ENCODE data around the gene SLX9.
"Not testable (repeated sequence)": the region's sequence is repeated elsewhere in the genome, so short reads cannot be mapped to it uniquely, and the experiment has no call there.

SLX9 gene

DNA sequence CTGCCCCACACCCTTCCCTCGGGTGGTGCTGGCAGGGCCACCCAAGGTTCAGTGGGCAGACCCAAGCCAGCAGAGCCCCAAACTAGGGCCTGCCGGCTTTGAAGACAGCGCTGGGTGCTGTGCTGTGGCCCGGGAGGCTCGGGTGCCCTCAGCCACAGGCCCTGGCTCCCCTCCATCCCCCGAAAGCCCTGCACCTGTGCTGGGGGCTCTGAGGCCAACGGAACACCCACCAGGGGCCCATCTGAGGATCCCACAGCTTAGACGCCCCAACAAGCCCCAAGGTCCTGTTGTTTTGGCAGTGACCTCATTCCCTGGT, 27.7 kb upstream of the SLX9 start:
- ChIA-PET CTCF (no interaction called here), POLR2A (no interaction called here)
- no peak for DNase-seq (ENCODE audit: extremely low spot score)
- TF ChIP-seq L3MBTL2 (conservative IDR thresholded peaks at IDR 0.05) = no peak
- no peak for TF ChIP-seq FOXA1 (IDR thresholded peaks at IDR 0.05)

DNA sequence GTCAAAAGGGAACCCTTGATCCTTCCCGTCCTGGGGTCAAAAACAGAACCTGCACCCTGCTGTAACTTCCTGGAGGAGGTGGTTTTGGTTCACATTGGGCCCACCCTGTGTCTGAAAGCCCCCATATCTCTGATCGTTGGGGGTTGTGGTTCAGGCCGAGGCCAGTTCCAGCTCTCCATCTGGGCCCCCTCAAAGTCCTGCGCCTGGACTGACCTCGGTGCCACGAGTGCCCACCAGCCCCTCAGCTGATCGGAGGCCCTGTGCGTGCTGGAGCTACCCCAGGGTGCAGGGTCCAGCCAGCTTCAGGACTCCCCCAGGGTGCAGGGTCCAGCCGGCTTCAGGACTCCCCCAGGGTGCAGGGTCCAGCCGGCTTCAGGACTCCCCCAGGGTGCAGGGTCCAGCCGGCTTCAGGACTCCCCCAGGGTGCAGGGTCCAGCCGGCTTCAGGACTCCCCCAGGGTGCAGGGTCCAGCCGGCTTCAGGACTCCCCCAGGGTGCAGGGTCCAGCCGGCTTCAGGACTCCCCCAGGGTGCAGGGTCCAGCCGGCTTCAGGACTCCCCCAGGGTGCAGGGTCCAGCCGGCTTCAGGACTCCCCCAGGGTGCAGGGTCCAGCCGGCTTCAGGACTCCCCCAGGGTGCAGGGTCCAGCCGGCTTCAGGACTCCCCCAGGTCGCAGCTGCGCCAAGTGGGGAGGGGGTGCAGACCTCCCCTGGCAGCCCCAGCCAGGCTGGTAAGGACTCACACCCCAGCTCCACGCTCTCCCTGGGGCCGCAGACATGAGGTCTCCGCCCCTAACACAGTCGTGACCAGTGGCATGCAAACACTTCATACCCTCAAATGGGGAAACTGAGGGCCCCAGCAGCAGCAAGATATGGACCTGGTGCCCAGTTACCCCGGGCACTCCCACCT, 27.1 kb upstream of the SLX9 start:
- DNase-seq (ENCODE audit: extremely low spot score); CTCF ChIA-PET; POLR2A ChIA-PET: not testable (repeated sequence)

DNA sequence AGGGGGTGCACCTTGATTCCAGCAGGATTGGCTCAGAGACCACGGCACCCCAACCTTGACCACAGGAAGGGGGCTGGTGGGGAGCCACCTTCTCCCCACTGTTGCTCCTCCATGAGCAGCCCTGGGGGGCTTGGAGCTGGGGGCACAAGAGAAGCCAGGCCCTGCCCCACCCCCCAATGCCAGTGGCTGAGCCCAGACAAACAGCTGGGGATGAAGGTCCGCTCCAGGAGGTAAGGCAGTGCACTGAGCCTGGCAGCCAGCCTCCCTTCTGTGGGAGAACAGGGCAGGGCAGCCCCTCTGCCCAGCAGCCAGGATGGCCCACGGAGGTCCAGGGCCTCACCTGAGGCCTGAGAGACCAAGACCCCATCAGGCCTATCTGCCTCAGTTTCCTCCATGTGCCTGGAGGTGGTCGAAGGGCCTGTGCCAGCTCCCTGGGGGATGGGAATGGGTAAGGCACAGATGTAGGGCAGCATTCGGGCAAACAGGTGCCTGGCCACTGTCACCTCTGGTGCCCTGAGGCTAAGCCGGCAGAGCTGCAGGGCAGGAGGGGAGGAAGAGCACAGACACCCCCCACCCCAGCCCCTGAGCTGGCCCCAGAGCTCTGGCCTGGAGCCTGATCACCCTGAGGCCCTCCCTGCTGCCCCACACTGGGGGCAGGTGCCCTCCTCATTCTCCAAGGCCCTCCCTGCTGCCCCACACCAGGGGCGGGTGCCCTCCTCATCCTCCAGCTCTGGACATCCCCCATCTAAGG, 26.2 kb upstream of the SLX9 start:
- POLR2A ChIA-PET = no interaction called here
- TF ChIP-seq FOXK2 (IDR thresholded peaks at IDR 0.05) = no peak
- TF ChIP-seq FOXM1 (IDR thresholded peaks at IDR 0.05; ENCODE audit: borderline replicate concordance) = no peak
- TF ChIP-seq ZNF384 (IDR thresholded peaks at IDR 0.05) = no peak
- no peak for TF ChIP-seq SUZ12 (IDR thresholded peaks at IDR 0.05)
- TF ChIP-seq LEF1 (IDR thresholded peaks at IDR 0.05; ENCODE audit: borderline replicate concordance) = no peak
- TF ChIP-seq ARNT (IDR thresholded peaks at IDR 0.05) = no peak
- TF ChIP-seq, protein P1, sequence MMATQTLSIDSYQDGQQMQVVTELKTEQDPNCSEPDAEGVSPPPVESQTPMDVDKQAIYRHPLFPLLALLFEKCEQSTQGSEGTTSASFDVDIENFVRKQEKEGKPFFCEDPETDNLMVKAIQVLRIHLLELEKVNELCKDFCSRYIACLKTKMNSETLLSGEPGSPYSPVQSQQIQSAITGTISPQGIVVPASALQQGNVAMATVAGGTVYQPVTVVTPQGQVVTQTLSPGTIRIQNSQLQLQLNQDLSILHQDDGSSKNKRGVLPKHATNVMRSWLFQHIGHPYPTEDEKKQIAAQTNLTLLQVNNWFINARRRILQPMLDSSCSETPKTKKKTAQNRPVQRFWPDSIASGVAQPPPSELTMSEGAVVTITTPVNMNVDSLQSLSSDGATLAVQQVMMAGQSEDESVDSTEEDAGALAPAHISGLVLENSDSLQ (IDR thresholded peaks at IDR 0.05) = no peak
- CTCF ChIA-PET = no interaction called here
- no peak for DNase-seq (ENCODE audit: extremely low spot score)

DNA sequence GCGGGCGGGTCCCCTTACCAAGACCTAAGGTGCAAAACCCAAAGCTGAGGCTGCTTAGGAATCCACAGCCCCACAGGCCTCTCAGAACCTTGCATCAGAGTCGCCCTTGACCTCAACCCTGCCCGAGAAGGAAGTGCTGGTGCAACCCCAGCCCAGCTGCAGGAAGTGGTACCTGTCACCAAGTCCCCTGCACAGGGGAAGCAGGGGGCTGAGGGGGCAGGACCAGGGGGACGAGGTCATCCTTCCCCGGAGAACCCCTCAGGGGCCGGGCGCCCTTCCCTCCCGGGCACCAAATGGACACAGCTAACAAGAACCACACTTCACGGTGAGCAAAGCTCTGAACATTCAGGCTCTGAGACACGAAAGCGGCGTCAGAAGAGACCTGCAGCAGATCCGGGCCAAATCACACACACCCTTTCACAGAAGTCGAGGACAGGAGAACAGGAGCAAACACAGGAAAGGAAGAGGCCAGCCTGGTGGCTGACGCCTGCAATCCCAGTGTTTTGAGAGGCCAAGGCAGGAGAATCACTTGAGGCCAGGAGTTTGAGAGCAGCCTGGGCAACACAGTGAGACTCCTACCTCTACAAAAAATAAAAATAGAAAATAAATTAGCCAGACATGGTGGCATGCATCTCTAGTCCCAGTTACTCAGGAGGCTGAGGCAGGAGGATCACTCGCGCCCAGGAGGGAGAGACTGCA, 25.5 kb upstream of the SLX9 start:
- TF ChIP-seq ARNT (IDR thresholded peaks at IDR 0.05) (no peak), ZNF384 (IDR thresholded peaks at IDR 0.05) (no peak), SUZ12 (IDR thresholded peaks at IDR 0.05) (no peak), ELF4 (IDR thresholded peaks at IDR 0.05) (no peak), TARDBP (IDR thresholded peaks at IDR 0.05) (no peak), LEF1 (IDR thresholded peaks at IDR 0.05; ENCODE audit: borderline replicate concordance) (no peak), BHLHE40 (IDR thresholded peaks at IDR 0.05; ENCODE audit: borderline replicate concordance) (no peak), L3MBTL2 (conservative IDR thresholded peaks at IDR 0.05) (no peak), SP1 (IDR thresholded peaks at IDR 0.05) (no peak), NFRKB (IDR thresholded peaks at IDR 0.05) (no peak), FOXA1 (IDR thresholded peaks at IDR 0.05) (no peak), CTBP1 (IDR thresholded peaks at IDR 0.05; ENCODE audit: borderline replicate concordance) (no peak)
- TF ChIP-seq, protein P1 (IDR thresholded peaks at IDR 0.05) = no peak
- ChIA-PET POLR2A (no interaction called here), CTCF (no interaction called here)
- no peak for DNase-seq (ENCODE audit: extremely low spot score)

DNA sequence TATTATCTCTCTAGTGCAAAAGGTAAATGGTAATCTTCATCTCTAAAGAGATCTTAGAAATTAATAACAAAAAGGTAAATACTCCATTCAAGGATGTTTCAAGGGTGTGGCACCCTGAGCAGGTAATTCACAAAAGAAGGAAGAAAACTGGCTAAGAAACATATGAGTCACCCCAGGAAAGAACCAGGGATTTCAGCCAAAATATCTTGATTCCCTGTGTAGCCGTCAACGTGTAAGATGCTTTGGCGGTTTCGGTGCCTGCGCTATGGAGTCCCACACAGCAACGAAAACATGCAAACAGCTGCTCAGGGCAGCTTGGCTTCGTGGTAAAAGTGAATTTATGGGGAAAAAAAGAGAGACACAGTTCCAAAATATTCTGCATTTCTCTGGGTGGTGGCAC, 22.9 kb upstream of the SLX9 start:
- POLR2A ChIA-PET = interaction anchor here (0.9 kb wide), 1 partner anchor 115 kb away, joined by 3 read pairs; the partner anchor contains the start of gene UBE2G2
- DNase-seq (ENCODE audit: extremely low spot score) = no peak
- TF ChIP-seq SP1 (IDR thresholded peaks at IDR 0.05) (no peak), ELF4 (IDR thresholded peaks at IDR 0.05) (no peak), CTBP1 (IDR thresholded peaks at IDR 0.05; ENCODE audit: borderline replicate concordance) (no peak), HDGF (IDR thresholded peaks at IDR 0.05; ENCODE audit: borderline replicate concordance) (no peak), BHLHE40 (IDR thresholded peaks at IDR 0.05; ENCODE audit: borderline replicate concordance) (no peak), TARDBP (IDR thresholded peaks at IDR 0.05) (no peak), ZNF384 (IDR thresholded peaks at IDR 0.05) (no peak), NFRKB (IDR thresholded peaks at IDR 0.05) (no peak), SUZ12 (IDR thresholded peaks at IDR 0.05) (no peak), FOXK2 (IDR thresholded peaks at IDR 0.05) (no peak), FOXA1 (IDR thresholded peaks at IDR 0.05) (no peak), ARNT (IDR thresholded peaks at IDR 0.05) (no peak), FOXM1 (IDR thresholded peaks at IDR 0.05; ENCODE audit: borderline replicate concordance) (no peak), LEF1 (IDR thresholded peaks at IDR 0.05; ENCODE audit: borderline replicate concordance) (no peak), L3MBTL2 (conservative IDR thresholded peaks at IDR 0.05) (no peak)
- TF ChIP-seq, protein P1 (IDR thresholded peaks at IDR 0.05) = no peak
- CTCF ChIA-PET = no interaction called here

DNA sequence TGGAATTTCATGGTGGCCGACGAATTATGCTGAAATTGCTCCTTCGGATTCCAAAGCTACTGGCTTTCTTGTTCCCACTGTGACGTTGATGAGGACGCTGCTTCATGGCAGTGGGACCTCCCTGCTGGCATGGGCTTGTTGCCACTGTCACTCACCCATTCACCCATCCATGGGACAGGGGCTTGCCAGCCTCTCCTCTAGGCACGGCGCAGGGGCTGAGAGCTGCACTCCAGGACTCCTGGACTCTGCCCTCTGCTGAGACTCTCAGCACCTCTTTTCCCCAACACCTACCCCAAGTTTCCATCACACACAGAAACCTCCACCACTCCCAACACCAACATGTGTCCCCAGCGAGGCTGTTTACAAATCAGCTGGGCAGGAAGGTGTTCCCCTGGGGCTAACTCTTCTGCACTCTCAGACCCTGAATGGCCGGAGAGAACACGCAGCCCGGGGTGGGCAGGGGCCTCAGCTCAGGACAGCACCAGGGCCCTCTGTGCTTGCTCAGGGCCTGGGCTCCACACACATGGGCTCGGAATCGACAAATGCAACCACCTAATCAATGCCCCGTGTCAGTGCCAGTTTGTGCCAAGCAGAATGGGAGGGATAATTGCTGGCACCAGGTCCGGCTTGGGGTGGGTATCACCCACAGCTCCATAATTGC, 22.3 kb upstream of the SLX9 start:
- POLR2A ChIA-PET = interaction anchor here (0.9 kb wide), 1 partner anchor 116 kb away, joined by 3 read pairs; the partner anchor contains the start of gene UBE2G2
- no peak for TF ChIP-seq ARNT (IDR thresholded peaks at IDR 0.05)
- no peak for TF ChIP-seq LEF1 (IDR thresholded peaks at IDR 0.05; ENCODE audit: borderline replicate concordance)
- TF ChIP-seq ELF4 (IDR thresholded peaks at IDR 0.05) = no peak
- TF ChIP-seq L3MBTL2 (conservative IDR thresholded peaks at IDR 0.05) = no peak
- TF ChIP-seq FOXK2 (IDR thresholded peaks at IDR 0.05) = no peak
- TF ChIP-seq, protein P1 (IDR thresholded peaks at IDR 0.05) = no peak
- no peak for TF ChIP-seq HDGF (IDR thresholded peaks at IDR 0.05; ENCODE audit: borderline replicate concordance)
- TF ChIP-seq ZNF384 (IDR thresholded peaks at IDR 0.05) = no peak
- no peak for TF ChIP-seq FOXA1 (IDR thresholded peaks at IDR 0.05)
- TF ChIP-seq BHLHE40 (IDR thresholded peaks at IDR 0.05; ENCODE audit: borderline replicate concordance) = no peak
- TF ChIP-seq SP1 (IDR thresholded peaks at IDR 0.05) = no peak
- TF ChIP-seq SUZ12 (IDR thresholded peaks at IDR 0.05) = no peak
- TF ChIP-seq FOXM1 (IDR thresholded peaks at IDR 0.05; ENCODE audit: borderline replicate concordance) = no peak
- TF ChIP-seq TARDBP (IDR thresholded peaks at IDR 0.05) = no peak
- no peak for TF ChIP-seq CTBP1 (IDR thresholded peaks at IDR 0.05; ENCODE audit: borderline replicate concordance)
- TF ChIP-seq NFRKB (IDR thresholded peaks at IDR 0.05) = no peak
- DNase-seq (ENCODE audit: extremely low spot score) = no peak
- CTCF ChIA-PET = interaction anchor here (0.6 kb wide), 1 partner anchor 223 kb away, joined by 3 read pairs; no protein-coding TSS in a partner anchor
